Fibroblast of mammary gland (primary cell): ENCODE measurements around the gene SCUBE2.

Experiments used
- DNase-seq: peaks from one replicate; pipeline ENCODE4 v3.0.0-alpha.2; 2010; ENCODE audit warnings: low read depth
- H3K4me3 ChIP-seq: 2 replicates; pipeline ENCODE4 v1.5.1; 2011; ENCODE audit warnings: low read depth, mild to moderate bottlenecking, low read length, moderate library complexity; ENCODE audit not compliant: control insufficient read depth
- CTCF ChIP-seq: conservative IDR thresholded peaks from 2 replicates; pipeline ENCODE4 v1.5.1; 2011; ENCODE audit warnings: low read depth, low read length, inconsistent platforms; ENCODE audit not compliant: control insufficient read depth, insufficient read depth

The SCUBE2 gene

GRCh38 chr11:9004183-9004926, 87.0 kb downstream of the SCUBE2 start:
- no peak for TF ChIP-seq CTCF
- peak overlapping the region; percentile 16 for H3K4me3 ChIP-seq
- DNase-seq, result no peak

DNA sequence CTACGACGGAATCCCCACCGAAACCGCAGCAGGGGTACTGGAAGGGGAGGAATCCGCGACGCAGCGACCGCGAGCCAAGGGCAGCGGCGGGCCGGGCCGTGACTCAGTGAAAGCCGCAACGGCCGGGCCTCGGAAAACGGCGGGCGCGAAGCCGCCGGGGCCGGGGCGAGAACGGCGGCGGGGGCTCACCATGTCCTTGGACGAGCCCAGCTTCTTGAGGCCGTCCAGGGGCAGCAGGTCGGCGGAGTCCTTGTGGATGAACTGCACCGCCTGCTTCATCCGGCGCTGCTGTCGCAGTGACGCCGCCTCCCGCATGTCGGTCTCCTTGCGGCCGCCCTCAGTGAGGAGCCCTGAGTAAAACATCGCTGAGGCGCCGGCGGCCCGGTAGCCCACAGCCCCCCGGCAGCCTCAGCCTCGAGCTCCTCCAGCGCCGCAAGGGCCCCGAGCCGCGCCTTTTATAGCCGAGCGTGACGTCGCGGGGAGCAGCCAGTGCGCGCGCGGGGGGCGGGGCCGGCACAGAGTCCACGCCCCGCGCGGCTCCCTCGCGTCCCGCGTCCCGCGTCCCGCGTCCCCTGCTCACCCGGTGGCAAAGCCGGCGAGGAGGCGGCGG, 87.7 kb downstream of the SCUBE2 start, which contains the start of gene NRIP3:
TSS of gene NRIP3 (minus strand) at position 429 of the 610 bp plus-strand sequence. CDS start at position 363, 66 bp downstream.
- peak within 1 kb of the TSS; percentile 35 for H3K4me3 ChIP-seq

DNA sequence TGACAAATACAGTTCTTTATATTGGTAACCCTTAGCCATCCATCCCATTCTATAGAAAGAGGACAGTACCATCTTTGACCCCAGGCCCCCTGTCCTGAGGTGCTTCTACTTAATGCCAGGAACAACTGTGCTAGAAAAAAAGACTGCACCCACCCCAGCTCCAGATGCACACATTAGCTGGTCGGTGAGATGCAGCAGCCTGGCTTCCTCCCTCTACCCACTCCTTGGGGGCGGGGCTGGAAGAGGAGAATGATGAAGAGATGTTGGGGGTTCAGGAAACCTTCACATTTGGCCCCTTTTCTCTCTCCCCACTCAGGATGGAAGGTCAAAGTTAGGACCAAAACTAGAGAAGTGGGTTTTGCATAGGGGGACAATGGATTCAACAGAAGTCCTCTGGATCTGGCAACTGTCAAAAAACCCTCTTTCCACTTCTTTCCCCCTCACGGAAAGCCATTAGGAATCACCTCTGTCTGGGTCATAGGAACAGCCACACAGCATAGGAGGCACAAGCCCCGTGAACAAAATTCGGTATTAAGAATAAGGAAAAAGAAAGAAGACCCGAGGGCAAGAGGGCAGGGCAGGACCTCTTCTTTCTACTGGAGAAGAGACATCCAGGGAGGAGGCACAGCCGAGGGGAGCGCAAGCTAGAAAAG, 88.4 kb downstream of the SCUBE2 start:
- no peak for TF ChIP-seq CTCF
- no peak for DNase-seq
- H3K4me3 ChIP-seq, result peak overlapping the region; percentile 35

More for the DNA sequence above, 87.7 kb downstream of the SCUBE2 start, which contains the start of gene NRIP3:
- peak; percentile 30 for DNase-seq
- no peak for TF ChIP-seq CTCF

- peak; percentile 85 for DNase-seq
- no peak for TF ChIP-seq CTCF
- no peak overlapping the region for H3K4me3 ChIP-seq
Measured at GRCh38 chr11:9001736-9002135, 89.7 kb downstream of the SCUBE2 start.

GRCh38 chr11:8998017-8998416, 93.4 kb downstream of the SCUBE2 start:
- H3K4me3 ChIP-seq, result no peak overlapping the region
- DNase-seq, result no peak
- TF ChIP-seq CTCF, result no peak

- no peak for TF ChIP-seq CTCF
- no peak for DNase-seq
- no peak overlapping the region for H3K4me3 ChIP-seq
Measured at GRCh38 chr11:8997451-8997850, 93.9 kb downstream of the SCUBE2 start.
